HepG2 (cell line): ENCODE data around the gene TLE1. TPM values are rescaled to one million over a fixed set of nuclear protein-coding genes. Genes with fewer than 3 reads are reported as not detected.

Experiments used
- HES4 ChIP-seq: sonication (generic); formaldehyde crosslinking; IDR thresholded peaks from 2 replicates; pipeline ENCODE4 v1.9.0; 2021; ENCODE audit warnings: mild to moderate bottlenecking, missing genetic modification reagents, borderline replicate concordance
- MBNL3 ChIP-seq: fragments of 250-450 bp; sonication (Bioruptor Pico); conservative IDR thresholded peaks from 2 replicates; pipeline ENCODE4 v1.8.0; 2022; ENCODE audit warnings: mild to moderate bottlenecking, inconsistent platforms
- U2AF2 ChIP-seq: fragments of 200-400 bp; formaldehyde crosslinking; IDR thresholded peaks from 2 replicates; pipeline ENCODE4 v1.6.1; 2017; ENCODE audit warnings: low read depth, mild to moderate bottlenecking, low read length
- ZFP41 ChIP-seq: sonication (generic); formaldehyde crosslinking; IDR thresholded peaks from 2 replicates; pipeline ENCODE4 v1.4.0; 2020; ENCODE audit warnings: mild to moderate bottlenecking, missing genetic modification reagents, borderline replicate concordance
- ZFX ChIP-seq: sonication (generic); formaldehyde crosslinking; IDR thresholded peaks from 2 replicates; pipeline ENCODE4 v1.4.0; 2020; ENCODE audit warnings: mild to moderate bottlenecking, low read depth, missing genetic modification reagents, moderate library complexity
- ZNF280B ChIP-seq: sonication (generic); formaldehyde crosslinking; IDR thresholded peaks from 2 replicates; pipeline ENCODE4 v1.5.0; 2020; ENCODE audit warnings: missing genetic modification reagents, mild to moderate bottlenecking, borderline replicate concordance
- ZNF468 ChIP-seq: sonication (generic); formaldehyde crosslinking; IDR thresholded peaks from 2 replicates; pipeline ENCODE4 v1.8.0; 2022; ENCODE audit warnings: mild to moderate bottlenecking, moderate library complexity, missing genetic modification reagents
- ZNF569 ChIP-seq: sonication (generic); formaldehyde crosslinking; IDR thresholded peaks from 2 replicates; pipeline ENCODE4 v1.5.0; 2020; ENCODE audit warnings: mild to moderate bottlenecking, missing genetic modification reagents, moderate library complexity, borderline replicate concordance
- ZNF678 ChIP-seq: sonication (generic); formaldehyde crosslinking; IDR thresholded peaks from 2 replicates; pipeline ENCODE4 v1.4.0; 2020; ENCODE audit warnings: mild to moderate bottlenecking, missing genetic modification reagents
- polyA plus RNA-seq, 8 experiments: library from polyadenylated mRNA; depleted of rRNA in 3 of 8; stranded (reverse) in 7 of 8; unstranded in 1 of 8; fragments of >200 nt; fragmentation: Illumina TruSeq in 4 of 8; extraction: Trizol in 4 of 8; gene quantifications; 2 replicates each; pipeline versions ENCODE4 v1.2.1 to v1.2.3, GENCODE V29; 2011 to 2016; ENCODE audit warnings: low read depth in 4 of 8, missing spikeins in 1 of 8, mixed read lengths in 1 of 8; ENCODE audit not compliant: insufficient read depth in 1 of 8
- total RNA-seq, 5 experiments: library from RNA; depleted of rRNA; stranded (reverse); fragments of >200 nt; fragmentation: Illumina TruSeq; extraction: Trizol; gene quantifications; 2 replicates each; pipeline ENCODE4 v1.2.3, GENCODE V29; 2016; ENCODE audit warnings: low read depth in 1 of 5
- TF ChIP-seq, protein P1 (sequence below), 2 experiments: sonication (generic) in 1 of 2; formaldehyde crosslinking in 1 of 2; IDR thresholded peaks; 2 replicates each; pipeline versions ENCODE4 v1.5.1 to v1.6.1; 2011 to 2020; ENCODE audit warnings: borderline replicate concordance in 1 of 2, low read depth in 1 of 2, low read length in 1 of 2, mild to moderate bottlenecking in 1 of 2, missing genetic modification reagents in 1 of 2, moderate library complexity in 1 of 2
- TF ChIP-seq, protein P2 (sequence below): sonication (generic); formaldehyde crosslinking; conservative IDR thresholded peaks from 2 replicates; pipeline ENCODE4 v1.4.0; 2020; ENCODE audit warnings: missing genetic modification reagents

TLE1 gene
- total and polyA plus RNA-seq, 2 of the 13 experiments (the other 11 are each of a cell fraction or from before 2014, with no cell fraction given): 35.9 to 109 TPM

- no peak for TF ChIP-seq ZFP41 (CRISPR knock-in tag)
- no peak for TF ChIP-seq ZNF280B (CRISPR knock-in tag)
- TF ChIP-seq ZNF569 (CRISPR knock-in tag): no peak
- TF ChIP-seq, protein P1, sequence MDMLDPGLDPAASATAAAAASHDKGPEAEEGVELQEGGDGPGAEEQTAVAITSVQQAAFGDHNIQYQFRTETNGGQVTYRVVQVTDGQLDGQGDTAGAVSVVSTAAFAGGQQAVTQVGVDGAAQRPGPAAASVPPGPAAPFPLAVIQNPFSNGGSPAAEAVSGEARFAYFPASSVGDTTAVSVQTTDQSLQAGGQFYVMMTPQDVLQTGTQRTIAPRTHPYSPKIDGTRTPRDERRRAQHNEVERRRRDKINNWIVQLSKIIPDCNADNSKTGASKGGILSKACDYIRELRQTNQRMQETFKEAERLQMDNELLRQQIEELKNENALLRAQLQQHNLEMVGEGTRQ (IDR thresholded peaks at IDR 0.05; ENCODE audit: low read depth, low read length): no peak
- TF ChIP-seq, protein P1 (CRISPR knock-in tag; IDR thresholded peaks at IDR 0.05; ENCODE audit: borderline replicate concordance): no peak
- TF ChIP-seq, protein P2, sequence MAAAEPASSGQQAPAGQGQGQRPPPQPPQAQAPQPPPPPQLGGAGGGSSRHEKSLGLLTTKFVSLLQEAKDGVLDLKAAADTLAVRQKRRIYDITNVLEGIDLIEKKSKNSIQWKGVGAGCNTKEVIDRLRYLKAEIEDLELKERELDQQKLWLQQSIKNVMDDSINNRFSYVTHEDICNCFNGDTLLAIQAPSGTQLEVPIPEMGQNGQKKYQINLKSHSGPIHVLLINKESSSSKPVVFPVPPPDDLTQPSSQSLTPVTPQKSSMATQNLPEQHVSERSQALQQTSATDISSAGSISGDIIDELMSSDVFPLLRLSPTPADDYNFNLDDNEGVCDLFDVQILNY: no peak
- no peak for TF ChIP-seq HES4 (CRISPR knock-in tag)
- TF ChIP-seq ZNF678: no peak
- no peak for TF ChIP-seq ZNF468 (CRISPR knock-in tag)
- TF ChIP-seq ZFX: no peak
- TF ChIP-seq U2AF2: no peak
- no peak for TF ChIP-seq MBNL3 (CRISPR knock-in tag)
Measured at GRCh38 chr9:81673310-81673709, 16.0 kb downstream of the TLE1 start (continued).
